Dermis blood vessel endothelial cell (primary cell): ENCODE measurements around the gene SARDH. TPM values are rescaled to one million over a fixed set of nuclear protein-coding genes. Genes with fewer than 3 reads are reported as not detected.
A peak's percentile ranks its signal among the peaks of the same experiment; 100 is the strongest.

ENCODE experiments used
- DNase-seq: peaks from one replicate; pipeline ENCODE4 v3.0.0; 2010
- total RNA-seq: library from RNA; depleted of rRNA; stranded (reverse); fragments of >200 nt; gene quantifications from 2 replicates; pipeline ENCODE4 v1.2.3, GENCODE V29; 2014

SARDH gene
- total RNA-seq, 1 donor from 2014 or later, result 0.34 TPM

DNA sequence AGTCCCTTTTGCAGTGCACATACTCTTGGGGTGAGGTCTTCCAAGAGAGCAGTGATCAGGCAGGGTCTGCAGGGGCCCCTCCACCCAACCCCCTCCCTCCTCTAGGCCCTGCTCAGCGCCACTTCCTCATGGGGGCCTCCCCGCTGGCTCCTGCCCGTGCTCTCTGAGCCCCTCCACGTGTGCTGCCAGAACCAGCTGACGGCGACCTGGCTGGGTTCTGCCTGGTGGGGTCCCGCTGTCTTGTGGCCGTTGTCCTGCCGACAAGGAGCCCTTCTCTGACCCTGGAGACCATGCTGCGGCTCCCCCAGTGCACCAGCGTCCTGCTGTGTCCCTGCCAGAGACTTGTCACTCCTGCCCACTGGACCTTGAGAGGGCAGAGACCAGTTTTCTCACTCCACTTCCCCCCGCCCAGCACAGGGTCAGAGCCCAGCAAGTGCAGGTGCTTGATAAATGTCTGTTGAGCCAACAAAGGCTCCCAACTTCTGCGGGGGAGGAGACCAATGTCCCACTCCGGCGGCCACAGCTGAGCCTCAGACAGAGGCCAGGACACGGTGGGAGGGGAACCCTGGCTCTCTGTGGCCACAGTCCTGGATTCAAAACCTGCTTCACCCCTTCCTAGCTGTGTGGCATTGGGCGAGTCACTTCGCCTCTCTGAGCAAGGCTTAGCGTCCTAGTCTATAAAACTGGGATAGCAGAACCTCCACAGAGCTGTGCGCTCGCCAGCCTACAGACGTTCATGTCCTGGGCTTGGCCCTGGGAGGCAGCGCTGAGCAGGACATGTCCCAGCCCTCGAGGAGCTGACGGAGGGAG, 24.8 kb downstream of the SARDH start:
- no peak for DNase-seq

DNA sequence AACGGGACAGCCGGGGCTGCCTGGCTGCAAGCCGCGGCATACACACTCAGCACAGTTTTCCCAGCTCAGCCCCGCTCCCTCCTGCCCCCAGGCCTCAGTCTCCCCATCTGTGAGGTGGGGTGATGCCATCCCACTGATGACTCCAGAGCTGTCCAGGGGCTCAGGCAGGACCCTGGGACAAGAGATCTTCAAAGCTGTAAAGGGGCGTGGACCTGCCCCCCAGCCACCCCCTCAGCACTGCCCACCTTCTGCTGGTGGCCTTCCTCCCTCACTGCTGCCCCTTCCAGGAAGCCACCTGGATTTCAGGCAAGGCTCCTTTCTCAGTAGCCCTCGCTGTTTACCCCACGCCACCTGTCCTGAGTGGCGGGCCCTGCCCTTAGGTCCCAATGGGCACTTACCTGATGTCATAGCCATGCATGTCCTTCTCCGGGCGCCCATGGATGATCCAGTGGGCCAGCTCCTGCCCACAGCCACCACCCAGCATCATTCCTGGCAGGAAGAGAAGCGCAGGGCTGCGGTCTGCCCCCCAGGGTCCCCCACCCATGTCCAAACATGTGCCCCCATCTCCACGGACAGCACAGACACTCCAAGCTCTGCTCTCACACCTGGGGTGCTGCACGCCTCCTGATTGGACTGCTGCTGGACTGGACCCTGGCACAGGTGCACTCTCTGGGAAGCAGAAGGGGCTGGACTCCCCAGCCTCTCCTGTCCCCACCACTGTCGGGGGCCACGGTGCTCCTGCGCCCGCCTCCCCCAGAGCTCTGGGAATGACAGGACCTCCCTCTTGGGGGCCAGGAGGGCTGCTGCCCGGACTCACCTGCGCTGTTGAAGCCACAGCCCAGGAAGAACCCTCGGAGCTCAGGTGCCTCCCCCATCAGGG, 25.7 kb downstream of the SARDH start:
- DNase-seq, result no peak

DNA sequence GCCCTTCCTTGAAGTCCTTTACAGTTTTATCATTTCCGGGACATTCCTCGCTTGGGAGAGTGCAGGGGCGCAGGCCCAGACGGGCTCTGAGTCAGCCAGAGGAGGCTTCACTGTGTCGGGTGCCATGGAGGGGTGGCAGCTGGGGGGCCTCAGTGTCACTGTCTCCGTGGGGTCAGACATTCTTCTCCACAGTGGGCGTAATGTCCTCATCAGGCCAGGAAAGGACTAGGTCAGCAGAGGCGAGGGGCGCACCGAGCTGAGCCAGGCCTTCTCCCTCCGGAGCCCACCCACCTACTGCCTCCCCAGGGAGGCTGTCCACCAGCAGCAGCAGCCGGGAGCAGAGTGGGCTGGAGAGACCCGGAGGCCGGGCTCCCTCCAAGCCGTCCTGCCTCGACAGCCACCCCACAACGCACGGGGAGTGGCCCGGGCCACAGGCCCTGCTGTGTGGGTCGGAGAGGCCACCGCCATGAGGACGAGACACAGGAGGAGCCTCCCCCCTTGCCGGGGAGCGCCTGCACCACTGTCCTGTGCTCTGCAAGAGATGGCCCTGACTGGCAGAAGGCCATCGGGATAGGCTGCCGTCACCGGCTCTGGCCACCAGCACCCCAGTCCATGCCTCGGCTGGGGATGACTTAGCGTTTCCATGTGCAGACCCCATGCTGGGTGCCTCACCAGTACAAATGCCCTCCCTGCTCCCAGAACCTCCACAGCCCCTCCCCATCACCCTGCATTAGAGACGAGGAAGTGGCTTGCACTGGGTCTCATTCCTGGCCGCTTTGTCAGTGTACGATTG, 26.5 kb downstream of the SARDH start:
- peak; percentile 7 for DNase-seq

DNA sequence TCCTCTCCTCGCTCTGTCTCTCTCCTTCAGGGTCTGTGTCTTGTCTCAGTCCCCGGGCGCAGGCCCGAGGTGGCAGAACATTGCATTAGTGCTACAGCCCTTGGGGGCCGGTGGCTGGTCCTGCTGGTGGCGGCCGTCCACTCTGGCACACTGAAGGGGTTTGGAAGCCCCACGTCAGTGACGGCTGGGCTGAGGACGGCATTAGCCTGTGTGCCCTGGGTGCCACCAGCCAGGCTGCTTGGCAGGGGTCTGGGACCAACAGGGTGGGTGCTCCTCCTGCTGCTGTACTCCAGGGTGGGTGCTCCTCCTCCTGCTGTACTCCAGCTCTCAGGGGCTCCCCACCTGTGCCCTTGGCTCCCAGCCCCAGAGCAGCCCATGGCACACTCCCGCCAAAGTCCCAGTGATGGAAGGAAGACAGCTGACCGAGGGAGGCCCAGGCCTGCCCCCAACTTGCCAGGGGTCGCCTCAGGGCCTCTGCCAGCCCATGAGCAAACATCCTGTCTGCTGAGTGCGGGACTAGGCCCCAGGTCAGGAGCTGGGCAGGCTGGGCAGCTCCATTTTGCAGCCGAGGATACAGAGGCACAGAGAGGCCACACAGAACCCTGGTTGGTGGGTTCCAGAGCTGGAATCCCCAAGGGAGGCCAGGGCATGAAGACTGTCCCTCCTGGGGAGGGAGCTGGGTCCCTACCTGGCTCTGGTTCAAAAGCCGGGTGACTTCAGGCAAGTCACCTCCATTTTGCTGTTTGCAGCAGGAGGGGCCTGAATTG, 27.3 kb downstream of the SARDH start:
- no peak for DNase-seq

DNA sequence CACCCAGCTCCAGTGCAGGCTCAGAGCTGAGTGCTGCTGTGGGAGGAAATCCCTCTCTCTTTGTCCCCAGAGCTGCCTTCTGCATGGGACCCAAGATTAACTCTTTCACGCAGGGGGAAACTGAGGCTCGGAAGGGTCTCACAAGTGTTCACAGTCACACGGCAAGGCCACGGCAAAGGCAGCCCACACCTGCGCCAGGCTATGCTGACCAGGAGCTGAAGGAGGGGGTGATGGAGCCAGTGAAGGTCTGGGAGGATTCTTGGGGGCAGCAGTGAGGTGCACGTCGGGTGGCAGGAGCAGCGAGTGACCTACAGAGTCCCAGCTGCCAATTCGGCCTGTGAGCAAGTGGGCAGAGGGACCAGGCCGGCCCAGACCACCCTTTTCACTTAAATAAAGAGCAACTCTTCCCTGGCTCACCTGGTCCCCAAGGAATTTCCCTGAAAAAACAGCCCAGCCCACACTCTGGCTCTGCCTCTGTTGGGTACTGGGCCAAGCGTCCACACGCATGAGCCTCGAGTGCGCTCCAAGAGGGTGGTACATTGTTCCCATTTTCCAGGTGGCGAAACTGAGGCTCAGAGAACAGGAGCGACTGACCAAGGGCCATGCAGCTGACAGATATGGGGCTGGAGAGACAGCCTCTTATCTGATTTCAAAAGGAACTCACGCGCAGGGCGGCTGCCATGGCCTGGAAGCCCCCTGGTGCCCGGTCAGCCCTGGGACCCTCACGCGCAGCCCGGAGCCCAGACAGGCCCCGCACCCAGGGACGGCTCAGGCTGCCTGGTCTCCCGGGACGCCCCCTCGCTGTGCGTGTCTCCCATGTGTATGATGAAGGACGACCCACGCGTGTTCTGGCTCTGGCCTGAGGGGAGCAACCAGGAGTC, 28.2 kb downstream of the SARDH start:
- no peak for DNase-seq

DNA sequence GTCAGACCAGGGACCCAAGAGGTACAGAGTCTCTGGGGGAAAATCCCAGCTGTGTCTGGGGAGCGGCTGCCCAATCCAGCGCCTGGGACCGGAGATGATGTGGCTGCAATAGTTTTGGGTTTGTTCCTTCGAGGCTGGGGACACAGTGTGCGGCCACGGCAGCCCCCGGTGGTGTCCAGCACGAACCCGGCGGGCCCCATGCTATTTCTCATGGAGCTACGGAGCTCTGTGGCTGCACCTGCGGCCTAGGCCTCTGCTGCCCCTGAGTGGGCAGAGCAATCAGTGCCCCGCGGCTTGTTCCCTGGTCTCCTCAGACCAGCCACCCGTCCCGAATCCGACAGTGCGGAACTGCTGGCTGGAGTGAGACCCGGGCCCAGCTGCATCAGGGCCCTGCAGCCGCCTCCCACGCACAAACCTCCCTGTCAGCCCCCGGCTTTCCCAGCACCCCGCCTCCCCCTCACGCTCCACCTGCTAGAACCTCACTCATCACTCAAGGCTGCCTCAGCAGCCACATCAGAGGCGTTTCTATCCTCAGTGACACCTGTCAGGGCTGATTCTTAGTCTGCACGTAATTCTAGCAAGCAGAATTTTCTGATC, 29.0 kb downstream of the SARDH start:
- DNase-seq, result no peak

DNA sequence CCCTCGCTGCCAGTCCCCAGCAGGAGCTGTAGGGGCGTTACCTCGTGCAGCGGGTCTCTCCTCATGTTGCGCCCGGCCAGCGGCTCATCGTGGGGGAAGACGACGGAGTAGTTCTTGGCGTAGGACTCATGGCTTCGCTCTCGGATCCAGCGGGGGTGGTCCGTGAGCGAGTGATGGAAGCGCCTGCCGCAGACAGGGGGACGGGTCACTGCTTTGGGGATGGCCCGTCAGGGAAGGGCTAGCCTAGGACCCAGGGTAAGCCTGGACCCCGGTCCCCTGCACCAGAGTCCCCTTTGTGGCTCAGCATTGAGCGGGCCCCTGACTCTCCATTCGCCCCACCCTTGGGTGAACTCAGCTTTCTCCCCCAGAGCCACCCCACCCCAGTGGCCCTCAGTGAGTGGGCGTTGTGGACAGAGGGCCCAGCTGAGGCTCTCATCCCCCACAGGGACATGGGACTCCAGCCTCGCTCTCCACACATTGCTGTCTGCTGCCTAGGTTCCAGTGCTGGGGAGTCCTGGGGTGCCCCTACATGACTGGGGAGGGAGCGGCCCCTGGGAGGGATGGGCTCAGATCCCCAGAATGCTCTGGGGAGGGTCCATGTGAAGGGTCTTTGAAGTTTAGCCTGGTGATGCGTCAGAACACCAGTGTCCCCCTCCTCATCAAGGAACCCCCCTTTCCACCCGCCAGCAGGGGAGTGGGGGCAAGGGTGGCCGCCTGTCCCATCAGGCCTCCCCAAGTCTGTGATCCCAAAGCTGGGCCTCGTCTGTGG, 29.7 kb downstream of the SARDH start:
- DNase-seq, result no peak

DNA sequence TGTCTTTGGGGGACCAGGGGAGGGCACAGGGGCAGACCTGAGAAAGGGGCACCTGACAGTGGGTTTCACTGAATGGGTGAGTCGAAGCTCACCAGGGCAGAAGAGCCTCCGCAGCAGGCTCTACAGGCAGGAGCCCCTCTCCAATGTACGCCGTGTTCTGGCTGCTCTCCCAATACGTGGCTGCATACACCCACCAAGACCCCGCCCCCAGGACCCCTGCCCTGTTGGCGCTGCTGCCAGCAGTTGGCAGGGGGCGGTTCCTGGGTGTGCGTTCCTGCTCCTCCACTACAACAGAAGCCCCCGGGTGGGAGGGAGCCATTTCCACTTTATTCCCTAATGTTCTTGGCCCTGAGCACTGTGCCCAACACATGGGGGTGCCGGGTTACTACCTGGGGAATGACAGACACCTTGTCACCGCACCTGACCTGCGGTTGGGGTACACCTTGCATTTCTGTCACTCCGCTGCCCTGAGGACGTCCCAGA, 30.3 kb downstream of the SARDH start:
- DNase-seq, result no peak

DNA sequence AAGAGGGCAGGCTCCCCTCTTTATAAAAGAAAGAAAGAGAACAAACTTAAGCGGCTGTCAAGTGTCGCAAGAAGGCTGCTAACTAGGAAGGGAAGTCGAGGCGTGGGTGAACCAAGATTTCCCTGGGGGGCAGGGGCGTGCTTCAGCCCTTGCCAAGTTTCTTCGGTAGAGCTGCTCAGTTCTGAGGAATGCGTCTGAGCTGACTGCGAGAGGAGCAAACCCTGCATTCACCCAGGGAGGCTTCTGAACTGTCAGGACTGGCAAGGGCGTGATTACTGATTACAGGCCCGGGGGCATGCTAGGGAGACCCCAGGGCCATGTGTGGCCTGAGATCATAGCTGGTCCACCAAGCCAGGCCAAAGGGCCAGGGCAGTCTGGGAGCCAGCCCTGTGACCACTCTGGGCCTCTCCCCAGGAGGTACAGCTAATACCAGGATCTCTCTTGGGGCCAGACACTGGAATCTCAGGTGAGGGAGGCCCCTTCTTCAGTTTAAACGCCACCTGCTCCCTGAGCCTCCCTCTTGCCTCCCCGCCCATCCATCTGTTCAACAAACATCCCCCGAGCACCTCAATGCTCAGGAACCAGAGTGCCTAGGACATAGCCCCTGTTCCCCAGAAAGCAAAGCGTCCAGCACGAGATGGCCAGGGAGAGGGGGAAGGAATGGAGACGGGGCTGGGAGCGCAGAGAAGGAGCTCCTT, 30.9 kb downstream of the SARDH start:
- DNase-seq, result no peak

DNA sequence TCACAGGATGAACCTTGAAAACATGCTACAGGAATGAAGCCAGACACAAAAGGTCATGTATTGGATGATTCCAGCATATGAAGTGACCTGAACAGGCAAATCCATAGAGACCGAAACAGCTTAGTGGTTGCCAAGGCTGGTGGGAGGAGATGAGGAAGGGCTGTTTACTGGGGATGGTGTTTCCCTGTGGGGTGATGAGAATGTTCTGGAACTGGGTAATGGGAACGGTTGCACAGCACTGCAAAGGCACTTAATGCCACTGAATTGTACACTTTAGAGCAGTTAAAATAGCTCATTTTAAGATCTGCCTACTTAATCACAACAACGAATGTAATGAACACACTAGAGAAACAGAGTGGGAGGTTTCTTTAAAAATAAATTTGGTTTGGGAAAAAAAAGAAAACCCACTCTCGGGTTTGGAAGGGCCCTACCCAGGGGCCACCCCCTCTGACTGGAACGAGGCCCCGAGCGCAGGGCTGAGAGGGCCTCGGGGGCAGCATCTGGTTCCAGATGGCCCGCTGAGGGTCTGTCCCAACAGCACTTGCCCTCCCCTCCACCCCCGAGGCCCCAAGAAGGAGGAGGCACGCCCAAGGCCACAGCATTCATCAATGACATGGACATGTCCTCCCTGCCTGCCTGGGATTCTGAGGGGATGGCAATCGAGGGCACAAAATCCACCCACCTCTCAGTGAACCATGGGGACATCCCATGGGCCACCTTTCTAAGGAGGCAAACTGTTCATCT, 31.7 kb downstream of the SARDH start:
- DNase-seq, result no peak

DNA sequence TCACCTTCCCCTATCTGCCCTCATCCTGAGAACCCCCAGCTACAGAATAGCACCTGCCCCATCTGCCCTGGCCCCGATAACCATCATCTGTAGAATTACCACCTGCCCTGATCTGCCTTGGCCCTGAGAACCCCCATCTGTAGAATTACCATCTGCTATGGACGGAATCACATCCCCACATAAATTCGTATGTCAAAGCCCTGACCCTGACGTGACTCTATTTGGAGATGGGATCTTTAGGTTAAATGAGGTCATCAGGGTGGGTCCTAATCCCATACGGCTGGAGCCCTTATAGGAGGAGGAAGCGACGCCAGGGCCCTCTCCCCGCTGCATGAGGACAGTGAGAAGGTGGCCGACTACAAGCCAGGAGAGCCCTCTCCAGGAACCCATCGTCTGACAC, 32.6 kb downstream of the SARDH start:
- DNase-seq, result no peak

DNA sequence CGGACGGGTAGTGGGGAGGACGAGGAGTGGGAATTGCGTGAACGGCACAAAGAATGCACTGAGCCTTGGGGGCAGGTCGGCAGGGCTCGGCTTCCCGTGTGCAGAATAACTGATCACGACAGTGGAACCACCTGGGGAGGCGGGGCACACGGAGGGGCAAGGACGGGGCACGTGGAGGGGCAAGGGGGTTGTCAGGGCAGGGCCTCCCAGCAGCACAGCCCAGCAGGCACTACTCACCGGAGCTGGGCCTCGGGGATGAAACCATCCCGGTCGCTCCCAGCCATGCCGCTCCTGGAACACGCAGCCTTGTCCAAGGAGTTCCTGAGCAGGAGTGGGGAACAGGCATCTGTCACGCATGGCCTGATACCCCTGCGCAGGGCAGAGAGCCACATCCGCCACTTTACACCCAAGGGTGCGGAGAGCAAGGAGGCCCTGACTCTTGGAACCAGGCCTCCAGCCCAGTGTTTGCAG, 33.4 kb downstream of the SARDH start:
- no peak for DNase-seq

DNA sequence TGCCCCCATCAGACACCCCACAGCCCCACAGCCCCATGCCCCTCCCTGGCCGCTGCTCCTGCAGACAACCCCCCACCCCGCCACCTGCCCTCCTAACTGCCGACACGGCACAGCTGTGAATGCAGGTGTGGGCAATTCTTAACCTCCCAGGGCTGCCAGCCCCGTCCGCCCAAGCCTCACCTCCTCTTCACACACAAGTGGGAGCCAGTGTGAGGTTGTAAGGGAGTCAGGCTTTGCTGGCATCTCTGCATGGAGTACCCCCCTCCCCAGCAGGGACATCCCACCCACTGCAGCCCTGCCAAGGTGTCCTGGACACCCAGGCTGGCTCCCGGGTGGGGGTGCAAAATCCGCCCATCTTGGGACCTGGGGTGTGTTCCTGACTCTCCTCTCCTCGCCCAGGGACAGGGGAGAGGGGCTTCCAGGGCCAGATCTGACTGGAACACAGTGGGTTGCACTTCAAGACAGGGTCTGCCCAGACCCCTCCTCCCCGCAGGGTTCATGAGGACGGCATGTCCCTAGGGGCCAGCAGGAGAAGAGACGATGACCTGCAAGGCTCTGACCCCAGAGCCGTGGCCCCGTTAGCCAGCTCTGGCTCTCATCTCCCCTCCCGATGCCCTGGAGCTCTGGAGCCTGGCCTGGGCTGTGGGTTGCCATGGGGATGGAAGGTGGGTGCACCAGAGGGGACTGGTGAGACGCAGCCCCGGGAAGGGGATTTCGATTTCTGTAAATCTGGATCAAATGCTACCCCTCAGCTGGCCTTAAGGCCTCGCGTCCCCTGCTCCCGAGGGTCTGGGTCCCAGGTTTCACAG, 34.4 kb downstream of the SARDH start:
- no peak for DNase-seq

DNA sequence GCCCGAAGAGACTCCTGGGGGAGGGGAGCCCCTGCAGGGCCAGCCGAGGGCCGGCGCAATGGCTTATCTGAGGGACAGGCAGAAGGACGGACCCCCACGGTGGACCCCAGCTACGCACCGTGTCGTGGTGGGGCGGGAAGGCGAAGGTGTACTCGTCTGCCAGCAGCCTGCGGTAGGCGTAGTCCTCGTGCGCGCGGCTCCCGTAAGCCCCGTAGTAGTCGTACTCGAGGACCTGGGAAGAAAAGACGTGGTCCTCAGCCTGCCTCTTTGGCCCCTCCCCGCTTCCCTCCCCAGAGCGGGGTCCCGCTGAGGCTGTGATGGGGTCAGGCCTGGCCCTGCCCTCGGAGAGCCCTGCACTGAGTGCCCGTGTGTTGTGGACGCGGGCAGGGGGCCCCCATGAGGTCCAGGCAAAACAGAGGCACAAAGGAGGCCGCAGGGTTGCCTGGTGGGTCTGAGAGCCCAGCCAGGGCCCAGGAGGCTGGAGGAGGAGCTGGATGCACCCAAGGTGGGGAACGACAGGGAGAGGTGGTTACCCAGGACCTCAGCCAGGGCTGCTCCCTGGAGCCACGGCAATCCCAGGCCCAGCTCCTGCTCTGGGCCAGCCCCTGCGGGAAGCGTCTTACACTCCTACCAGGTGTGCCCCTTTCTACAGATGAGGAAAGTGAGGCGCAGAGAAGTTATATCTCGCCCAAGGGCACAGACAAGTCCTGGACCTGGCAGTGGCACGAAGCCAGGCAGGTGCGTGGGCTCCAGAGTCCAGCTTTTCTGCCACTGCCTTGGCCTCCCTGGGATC, 35.2 kb downstream of the SARDH start:
- no peak for DNase-seq

DNA sequence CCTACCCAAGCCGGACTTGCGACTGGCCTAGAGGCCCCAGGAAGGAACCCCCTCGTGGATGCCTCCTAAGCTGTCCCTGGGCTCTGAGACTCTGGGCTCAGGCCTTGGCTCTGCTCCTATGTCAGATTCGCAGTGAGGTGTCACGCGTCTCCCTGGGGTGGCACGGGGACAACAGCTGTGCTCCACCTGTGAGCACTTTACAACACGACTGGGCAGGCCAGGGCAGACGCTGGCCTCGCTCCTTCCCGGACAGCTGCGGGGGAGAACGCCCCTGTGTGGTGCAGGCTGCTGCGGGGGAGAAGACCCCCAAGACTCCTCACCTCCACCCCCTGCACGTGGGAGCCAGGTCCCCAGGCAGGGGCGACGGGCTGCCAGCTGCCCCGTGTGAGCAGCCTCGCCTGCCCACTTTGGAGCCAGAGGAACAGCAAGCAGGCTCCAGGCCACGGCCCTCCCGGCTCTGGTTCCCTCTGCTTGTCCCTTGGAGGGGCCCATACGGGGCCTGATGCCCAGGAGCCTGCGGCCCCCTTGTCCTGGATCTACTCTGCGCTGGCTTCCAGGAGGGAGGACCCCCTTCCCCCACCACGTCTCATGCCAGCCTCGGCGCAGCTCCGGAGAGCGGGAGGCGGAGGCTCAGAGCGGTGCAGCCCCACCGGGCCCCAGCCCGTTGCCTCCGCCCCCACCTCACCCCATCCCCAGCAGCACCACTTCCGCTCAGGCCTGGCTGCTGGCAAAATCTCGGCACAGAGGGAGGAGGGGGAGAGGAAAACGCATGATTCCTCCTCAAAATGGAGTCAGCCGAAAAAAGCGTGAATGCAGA, 36.0 kb downstream of the SARDH start:
- no peak for DNase-seq
